ENCODE results near the gene AP2S1.
A peak's percentile ranks its signal among the peaks of the same experiment; 100 is the strongest.
"Not testable (repeated sequence)": the region's sequence is repeated elsewhere in the genome, so short reads cannot be mapped to it uniquely, and the experiment has no call there.

AP2S1 gene

DNA sequence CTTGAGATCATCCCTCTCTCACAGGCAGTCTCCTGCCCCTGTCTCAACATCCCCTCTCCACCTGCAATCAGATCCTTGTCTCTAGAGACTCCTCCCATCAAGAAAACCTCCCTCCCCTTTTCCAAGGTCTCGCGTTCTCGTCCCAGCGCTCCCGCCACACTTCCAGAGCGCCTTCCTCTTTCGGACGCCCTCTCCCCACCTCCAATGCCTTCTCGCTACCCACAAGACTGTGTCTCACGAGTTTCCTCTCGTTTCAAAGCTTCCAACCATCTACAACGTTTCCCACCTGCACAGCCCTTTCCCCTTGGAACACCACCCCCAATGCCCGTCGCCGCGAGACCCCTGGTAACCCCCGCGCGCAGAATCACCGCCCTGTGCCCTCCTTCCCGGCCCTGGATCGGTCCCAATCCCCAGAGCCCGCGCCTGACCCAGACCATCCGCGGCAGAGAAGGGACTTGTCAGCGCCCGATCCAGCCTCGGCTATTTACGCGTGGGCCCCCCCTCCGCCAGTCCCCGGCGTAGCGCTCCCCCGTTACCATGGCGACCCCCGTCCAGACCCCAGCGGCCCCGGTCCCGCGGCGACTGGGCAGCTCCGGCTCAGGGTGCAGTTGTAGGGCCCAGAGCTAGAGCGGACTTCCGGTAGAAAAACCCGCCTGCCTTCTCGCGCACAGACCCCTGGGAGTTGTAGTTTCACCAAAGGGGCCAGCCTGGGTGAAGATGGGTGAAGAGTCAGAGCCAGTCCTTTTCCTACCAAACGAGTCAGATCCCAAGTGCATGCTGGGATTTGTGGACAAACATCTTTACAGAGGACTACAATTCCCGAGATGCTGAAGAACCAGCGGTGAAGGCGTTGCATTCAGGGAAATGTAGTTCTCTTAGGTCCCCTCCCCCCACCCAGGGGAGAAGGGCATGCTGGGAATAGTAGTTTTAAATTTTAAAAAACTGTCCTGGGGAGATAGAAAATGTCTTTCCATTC, at the start of gene AP2S1:
Gene AP2S1 (minus strand): TSS at position 619 of the 976 bp plus-strand sequence. CDS start 80 bp downstream, at position 539.
- peak; percentile 97 for DNase-seq

GRCh38 chr19:46900341-46900740, 49.7 kb upstream of the AP2S1 start:
- no peak for DNase-seq

DNA sequence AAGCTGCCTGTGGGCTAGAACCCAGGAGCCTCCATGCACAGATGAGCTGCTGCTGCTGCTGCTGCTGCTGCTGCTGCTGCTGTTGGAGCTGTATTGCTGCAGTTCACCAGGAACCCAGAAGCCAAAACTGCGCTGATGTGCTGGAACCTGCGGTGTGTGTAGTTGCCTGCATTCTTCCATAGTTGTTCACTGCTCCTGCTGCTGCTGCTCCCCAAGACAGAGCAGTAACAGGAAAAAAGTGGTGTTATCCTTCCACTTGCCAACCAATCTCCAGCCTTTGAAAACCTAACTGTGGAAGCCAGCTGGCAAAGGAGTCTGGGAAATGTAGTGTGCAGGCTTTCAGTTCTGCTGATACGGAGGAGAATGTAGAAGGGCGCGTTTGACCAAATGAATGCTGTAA, 48.1 kb upstream of the AP2S1 start:
- no peak for DNase-seq

DNA sequence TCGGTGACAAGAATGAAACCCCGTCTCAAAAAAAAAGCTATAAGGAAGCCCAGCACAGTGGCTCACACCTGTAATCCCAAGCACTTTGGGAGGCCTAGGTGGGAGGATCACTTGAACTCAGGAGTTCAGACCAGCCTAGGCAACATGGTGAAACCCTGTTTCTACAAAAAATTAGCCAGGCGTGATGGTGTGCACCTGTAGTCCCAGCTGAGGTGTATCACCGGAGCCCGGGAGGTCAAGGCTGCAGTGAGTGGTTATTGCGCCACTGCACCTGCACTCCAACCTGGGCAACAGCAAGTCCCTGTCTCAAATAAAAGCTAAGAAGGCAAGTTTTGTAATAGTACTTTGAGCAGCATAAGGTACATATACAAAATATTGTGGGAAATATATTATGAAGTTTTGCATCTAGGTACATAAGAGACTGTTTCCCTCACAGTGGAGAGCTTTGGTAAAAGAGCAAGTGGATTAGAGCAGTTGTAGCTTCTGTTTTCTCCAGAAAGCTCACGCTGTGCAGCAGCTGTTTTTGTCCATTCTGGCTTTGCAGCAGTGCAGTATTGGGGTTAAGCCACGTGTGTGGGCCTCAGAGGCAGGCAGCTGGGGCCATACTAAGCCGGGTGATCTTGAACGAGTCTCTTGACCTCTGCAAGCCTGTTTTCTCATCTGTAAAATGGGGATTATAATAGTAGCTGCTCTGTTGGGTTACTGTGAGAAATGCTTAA, 45.6 kb upstream of the AP2S1 start:
- DNase-seq: no peak

GRCh38 chr19:46892252-46893179, 41.9 kb upstream of the AP2S1 start:
- no peak for DNase-seq

GRCh38 chr19:46890423-46891170, 40.0 kb upstream of the AP2S1 start:
- DNase-seq: no peak

- no peak for DNase-seq
Measured at GRCh38 chr19:46887240-46887782, 36.7 kb upstream of the AP2S1 start.

GRCh38 chr19:46886546-46887239, 36.0 kb upstream of the AP2S1 start:
- no peak for DNase-seq

GRCh38 chr19:46885411-46885810, 34.8 kb upstream of the AP2S1 start:
- no peak for DNase-seq

GRCh38 chr19:46882751-46883150, 32.1 kb upstream of the AP2S1 start:
- not testable (repeated sequence) for DNase-seq

DNA sequence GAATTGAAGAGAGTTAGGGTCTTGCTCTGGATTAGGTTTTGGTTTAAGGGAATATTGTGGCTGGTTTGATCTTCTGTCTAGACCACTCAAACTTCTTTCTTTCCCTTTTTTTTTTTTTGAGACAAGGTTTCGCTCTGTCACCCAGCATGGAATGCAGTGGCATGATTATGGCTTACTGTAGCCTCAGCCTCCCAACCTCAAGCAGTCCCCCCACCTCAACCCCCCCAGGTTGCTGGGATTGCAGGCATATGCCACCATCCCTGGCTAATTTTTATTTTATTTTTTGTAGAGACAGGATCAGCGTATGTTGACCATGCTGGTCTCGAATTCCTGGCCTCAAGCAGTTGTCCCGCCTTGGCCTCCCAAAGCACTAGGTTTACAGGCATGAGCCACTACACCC, 31.4 kb upstream of the AP2S1 start:
- no peak for DNase-seq

- DNase-seq: no peak
Measured at GRCh38 chr19:46881092-46881491, 30.4 kb upstream of the AP2S1 start.

DNA sequence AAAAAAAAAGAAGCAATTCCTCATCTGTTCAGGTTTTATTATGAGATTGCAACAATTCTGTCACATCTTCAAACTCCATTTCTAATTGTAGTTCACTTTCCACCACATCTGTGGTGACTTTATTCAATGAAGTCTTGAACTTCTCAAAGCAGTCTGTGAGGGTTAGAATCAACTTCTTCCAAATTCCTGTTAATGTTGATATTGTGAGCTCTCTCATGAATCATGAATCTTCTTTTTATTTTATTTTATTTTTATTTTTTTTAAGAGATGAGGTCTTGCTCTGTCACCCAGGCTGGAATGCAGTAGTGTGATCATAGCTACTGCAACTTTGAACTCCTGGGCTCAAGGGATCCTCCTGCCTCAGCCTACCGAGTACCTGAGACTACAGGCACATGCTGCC, 29.8 kb upstream of the AP2S1 start:
- DNase-seq: no peak

DNA sequence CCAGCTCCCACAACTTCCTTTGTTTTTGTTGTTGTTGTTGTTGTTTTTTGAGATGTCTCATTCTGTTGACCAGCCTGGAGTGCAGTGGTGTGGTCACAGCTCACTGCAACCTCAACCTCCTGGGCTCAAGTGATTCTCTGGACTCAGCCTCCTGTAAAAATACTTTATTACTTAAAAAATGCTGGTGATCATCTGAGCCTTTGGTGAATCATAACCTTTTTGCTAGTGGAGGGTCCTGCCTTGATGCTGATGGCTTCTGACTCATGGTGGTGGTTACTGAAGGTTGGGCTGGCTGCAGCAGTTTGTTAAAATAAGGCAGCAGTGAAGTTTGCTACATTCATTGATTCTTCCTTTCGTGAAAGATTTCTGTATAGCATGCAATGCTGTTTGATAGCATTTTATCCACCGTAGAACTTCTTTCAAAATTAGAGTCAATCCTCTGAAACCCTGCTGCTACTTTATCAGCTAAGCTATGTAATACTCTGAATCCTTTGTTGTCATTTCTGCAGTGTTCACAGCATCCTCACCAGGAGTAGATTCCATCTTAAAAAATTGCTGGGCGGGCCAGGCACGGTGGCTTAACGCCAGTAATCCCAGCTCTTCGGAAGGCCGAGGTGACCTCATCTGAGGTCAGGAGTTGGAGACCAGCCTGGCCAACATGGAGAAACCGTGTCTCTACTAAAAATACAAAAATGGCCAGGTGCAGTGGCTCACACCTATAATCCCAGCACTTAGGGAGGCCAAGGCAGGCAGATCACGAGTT, 28.1 kb upstream of the AP2S1 start:
- DNase-seq: no peak

DNA sequence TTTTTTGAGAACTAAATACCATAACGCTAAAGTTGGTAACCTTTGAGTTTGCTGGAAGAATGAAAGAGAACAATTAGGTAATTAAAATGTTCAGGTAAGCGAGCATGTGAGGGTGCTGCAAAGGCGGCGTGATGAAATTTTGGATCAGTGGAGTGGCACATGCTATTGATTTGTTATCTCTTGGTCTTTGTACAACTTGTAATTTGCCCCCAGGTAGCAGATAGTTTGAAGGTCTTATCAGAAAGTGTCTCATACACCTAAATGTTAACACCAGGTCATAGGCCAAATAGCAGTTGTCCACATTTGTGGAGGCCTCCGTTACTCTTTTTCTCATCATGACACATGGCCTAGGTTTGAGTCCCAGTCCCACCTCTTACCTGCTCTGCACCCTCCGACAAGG, 25.0 kb upstream of the AP2S1 start:
- DNase-seq: no peak

DNA sequence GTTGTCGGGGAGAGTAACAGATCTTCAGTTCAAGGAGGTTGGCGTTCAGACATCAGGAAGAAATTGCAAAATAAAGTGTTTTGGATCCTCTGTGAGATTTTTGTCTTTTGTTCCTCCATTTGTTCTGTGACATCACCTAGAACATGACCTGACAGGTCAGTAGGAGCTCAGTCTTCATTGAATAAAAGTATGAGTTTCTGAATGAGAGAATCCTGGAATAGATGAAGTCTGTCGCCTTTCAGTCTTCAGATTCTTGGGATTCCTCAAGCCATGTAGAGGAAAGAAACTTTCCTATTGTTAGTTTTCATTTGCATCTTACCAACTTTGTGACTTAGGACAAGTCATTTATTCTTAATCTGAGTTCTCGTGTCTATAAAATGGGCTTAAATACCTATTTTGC, 24.6 kb upstream of the AP2S1 start:
- DNase-seq: no peak

GRCh38 chr19:46872967-46873366, 22.3 kb upstream of the AP2S1 start:
- DNase-seq: no peak

- not testable (repeated sequence) for DNase-seq
Measured at GRCh38 chr19:46871173-46871572, 20.5 kb upstream of the AP2S1 start.

GRCh38 chr19:46868025-46868802, 17.6 kb upstream of the AP2S1 start:
- DNase-seq: no peak

DNA sequence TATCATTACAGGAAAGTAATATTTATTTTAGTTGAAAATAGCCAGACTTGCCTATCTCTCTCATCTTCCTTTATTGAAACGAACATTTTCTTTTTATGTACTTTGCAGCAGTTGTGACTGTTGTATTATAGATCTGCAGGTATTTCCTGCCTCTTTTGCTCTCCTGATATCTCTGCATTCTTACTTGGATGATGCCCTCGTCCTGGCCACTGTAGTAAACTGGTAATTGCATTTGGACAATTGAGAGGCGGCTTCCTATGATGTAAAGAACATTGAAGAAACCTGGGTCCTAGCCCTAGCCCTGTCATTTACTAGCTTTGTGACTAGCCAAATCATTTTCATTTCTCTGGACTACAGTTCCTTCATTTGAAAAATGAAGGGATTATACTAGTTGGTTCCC, 16.5 kb upstream of the AP2S1 start:
- DNase-seq: no peak
